Brain microvascular endothelial cell (primary cell): ENCODE measurements around the gene TXNL4A.
A peak's percentile ranks its signal among the peaks of the same experiment; 100 is the strongest.
"Not testable (repeated sequence)": the region's sequence is repeated elsewhere in the genome, so short reads cannot be mapped to it uniquely, and the experiment has no call there.

ENCODE experiments used
- DNase-seq: peaks from one replicate; pipeline ENCODE4 v3.0.0-alpha.2; 2020
- H3K27ac ChIP-seq: fragments of 250-450 bp; sonication (Bioruptor Pico); 2 replicates; pipeline ENCODE4 v1.5.1; 2020; ENCODE audit warnings: mild to moderate bottlenecking, moderate library complexity
- H3K27me3 ChIP-seq: fragments of 250-450 bp; sonication (Bioruptor Pico); replicated peaks from 2 replicates; pipeline ENCODE4 v1.5.1; 2020; ENCODE audit warnings: mild to moderate bottlenecking
- H3K36me3 ChIP-seq: fragments of 250-450 bp; sonication (Bioruptor Pico); replicated peaks from 2 replicates; pipeline ENCODE4 v1.5.1; 2020; ENCODE audit warnings: mild to moderate bottlenecking
- H3K4me3 ChIP-seq: 2 replicates; pipeline ENCODE4 v1.5.1; 2011; ENCODE audit warnings: low read depth, mild to moderate bottlenecking, control low read depth, low read length, moderate library complexity
- CTCF ChIP-seq: IDR thresholded peaks from 2 replicates; pipeline ENCODE4 v1.5.1; 2011; ENCODE audit warnings: low read depth, mild to moderate bottlenecking, moderate library complexity, low read length, control low read depth, inconsistent platforms; ENCODE audit errors: missing control alignments
- in situ Hi-C: cut with HindIII; loops from 2 replicates; pipeline ENCODE4 v1.10.0; 2017; ENCODE audit warnings: low sequenced_read_pairs, low pct_ligation_motif_present

TXNL4A gene

GRCh38 chr18:80002468-80002867, 14.1 kb upstream of the TXNL4A start:
- Histone ChIP-seq H3K36me3 (no peaks in the 10 kb centered on the region), H3K27ac (no peak overlapping the region), H3K27me3 (no peaks in the 10 kb centered on the region), H3K4me3 (no peak overlapping the region)
- DNase-seq, result no peak
- no peak for TF ChIP-seq CTCF
- in situ Hi-C loops, result no loop called here

- in situ Hi-C loops, result no loop called here
- no peak for DNase-seq
- Histone ChIP-seq H3K27me3 (no peaks in the 10 kb centered on the region), H3K36me3 (no peaks in the 10 kb centered on the region), H3K4me3 (no peak overlapping the region), H3K27ac (no peak overlapping the region)
- TF ChIP-seq CTCF, result no peak
Observed at GRCh38 chr18:80000877-80001276, 12.5 kb upstream of the TXNL4A start.

GRCh38 chr18:79999701-80000100, 11.3 kb upstream of the TXNL4A start:
- H3K4me3 ChIP-seq, H3K27me3 ChIP-seq, DNase-seq, H3K36me3 ChIP-seq, in situ Hi-C loops, H3K27ac ChIP-seq: not testable (repeated sequence)

GRCh38 chr18:79991494-79991893, 3.1 kb upstream of the TXNL4A start:
- no peak overlapping the region for H3K27ac ChIP-seq
- H3K4me3 ChIP-seq, result no peak overlapping the region
- DNase-seq, result no peak
- no peak for TF ChIP-seq CTCF
- no peaks in the 10 kb centered on the region for H3K36me3 ChIP-seq
- H3K27me3 ChIP-seq, result no peaks in the 10 kb centered on the region
- in situ Hi-C loops, result no loop called here

- in situ Hi-C loops, result no loop called here
- Histone ChIP-seq H3K36me3 (no peaks in the 10 kb centered on the region), H3K27ac (peak overlapping the region; percentile 80), H3K4me3 (peak overlapping the region; percentile 79), H3K27me3 (no peaks in the 10 kb centered on the region)
- no peak for TF ChIP-seq CTCF
- DNase-seq, result no peak
Observed at GRCh38 chr18:79989195-79989497, 783 bp upstream of the TXNL4A start.

GRCh38 chr18:79988071-79988450, 302 bp downstream of the TXNL4A start:
- in situ Hi-C loops, result no loop called here
- peak; percentile 18 for DNase-seq
- Histone ChIP-seq H3K27me3 (no peaks in the 10 kb centered on the region), H3K4me3 (peak overlapping the region; percentile 79), H3K36me3 (peaks cover 3% of the 10 kb centered on the region), H3K27ac (peak overlapping the region; percentile 80)
- TF ChIP-seq CTCF, result peak; percentile 42
